ENCODE data around the gene GALNT2. TPM values are rescaled to one million over a fixed set of nuclear protein-coding genes. Genes with fewer than 3 reads are reported as not detected.

GALNT2 gene
- polyA plus RNA-seq, 1 of the 3 experiments (the other 2 are of a cell fraction) = 118 TPM

DNA sequence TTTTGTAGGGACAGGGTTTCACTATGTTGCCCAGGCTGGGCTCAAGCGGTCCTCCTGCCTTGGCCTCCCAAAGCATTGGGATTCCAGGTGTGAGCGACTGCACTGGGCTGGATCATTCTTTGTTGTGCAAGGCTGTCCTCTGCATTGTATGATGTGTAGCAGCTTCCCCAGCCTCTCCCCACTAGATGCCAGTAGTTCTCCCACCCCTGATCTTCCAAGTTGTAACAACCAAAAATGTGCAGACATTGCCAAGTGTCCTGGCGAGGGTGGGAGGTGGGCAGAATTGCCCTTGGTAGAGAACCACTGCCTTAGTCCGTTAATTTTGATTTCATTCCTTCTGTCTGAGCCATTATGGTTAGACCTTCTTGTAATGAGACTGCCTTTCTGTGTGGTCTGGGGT lies 7.2 kb downstream of the GALNT2 start:
- H3F3A ChIP-seq (replicated peaks; ENCODE audit: insufficient read depth) = peaks cover 24% of the 10 kb centered on the region
- ChIA-PET CTCF (interaction anchor here (1.0 to 1.3 kb wide), 3 partner anchors 30 to 236 kb away, joined by 3 read pairs; no protein-coding TSS in a partner anchor), POLR2A (no interaction called here)
- peak overlapping the region in 1 of 2 experiments; percentile 78; a peak in 2 of 4 replicates for H3K27ac ChIP-seq (ENCODE audit: low read depth in 2 of 2, low read length in 1 of 2)
- no peaks in the 10 kb centered on the region for H3K27me3 ChIP-seq (ENCODE audit: insufficient read depth)
- peaks cover 0 to 3% of the 10 kb centered on the region in 2 experiments for H3K36me3 ChIP-seq (replicated peaks in 1 of 2; ENCODE audit: control insufficient read depth in 1 of 2, insufficient read depth in 2 of 2, low read length in 1 of 2)
- peaks cover 99% of the 10 kb centered on the region for H3K79me2 ChIP-seq (ENCODE audit: insufficient read depth)
- no peak overlapping the region for H2AFZ ChIP-seq (ENCODE audit: low read depth)
- no peak overlapping the region; the same call in 1 of the 2 replicates for H3K9ac ChIP-seq
- H3K9me3 ChIP-seq = no peaks in the 10 kb centered on the region
- WGBS (ENCODE audit: low lambda C conversion rate) = 100% methylated on average over 2 of the region's 4 CpGs
- H3K9me2 ChIP-seq = no peaks in the 10 kb centered on the region
- no peak for DNase-seq
- H4K20me1 ChIP-seq (ENCODE audit: insufficient read depth) = peaks cover 64% of the 10 kb centered on the region
- TF ChIP-seq, protein P1, sequence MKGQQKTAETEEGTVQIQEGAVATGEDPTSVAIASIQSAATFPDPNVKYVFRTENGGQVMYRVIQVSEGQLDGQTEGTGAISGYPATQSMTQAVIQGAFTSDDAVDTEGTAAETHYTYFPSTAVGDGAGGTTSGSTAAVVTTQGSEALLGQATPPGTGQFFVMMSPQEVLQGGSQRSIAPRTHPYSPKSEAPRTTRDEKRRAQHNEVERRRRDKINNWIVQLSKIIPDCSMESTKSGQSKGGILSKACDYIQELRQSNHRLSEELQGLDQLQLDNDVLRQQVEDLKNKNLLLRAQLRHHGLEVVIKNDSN (IDR thresholded peaks at IDR 0.05; ENCODE audit: borderline replicate concordance, low read depth) = no peak
- peak; percentile 22 for TF ChIP-seq SMC3 (IDR thresholded peaks at IDR 0.05; ENCODE audit: low read depth, low read length)
- H3K4me1 ChIP-seq (ENCODE audit: control insufficient read depth in 1 of 2, insufficient read depth in 2 of 2, low read depth in 1 of 2, low read length in 1 of 2) = peaks cover 41 to 60% of the 10 kb centered on the region in 2 experiments
- peak overlapping the region; percentile 39; the same call in 1 of the 2 replicates for H3K4me2 ChIP-seq
- H3K4me3 ChIP-seq (ENCODE audit: low read depth in 2 of 2, low read length in 1 of 2) = no peak overlapping the region

DNA sequence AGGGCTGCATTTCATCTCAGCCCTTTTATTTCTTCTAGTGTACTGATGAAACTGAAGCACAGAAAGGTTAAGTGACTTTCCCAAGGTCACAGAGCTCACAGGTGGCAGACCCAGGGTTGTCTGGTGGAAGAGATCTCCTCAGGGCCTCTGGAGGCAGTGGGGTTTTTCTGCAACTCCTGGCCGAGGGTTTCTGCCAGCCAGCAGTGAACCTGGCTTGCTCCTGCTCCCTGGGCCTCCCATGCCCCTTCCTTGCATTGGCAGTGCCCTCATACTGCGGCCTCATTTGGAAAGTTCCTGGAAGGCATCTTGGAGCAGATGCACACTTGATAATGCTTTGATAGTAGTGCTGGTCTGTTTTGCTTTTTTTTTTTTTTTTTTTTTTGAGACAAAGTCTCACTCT lies 7.7 kb downstream of the GALNT2 start:
- no peak for TF ChIP-seq RXRA (IDR thresholded peaks at IDR 0.05; ENCODE audit: borderline replicate concordance, low read depth)
- TF ChIP-seq FOXM1 (IDR thresholded peaks at IDR 0.05; ENCODE audit: low read depth) = no peak
- no peak for TF ChIP-seq NRF1 (IDR thresholded peaks at IDR 0.05; ENCODE audit: low read depth, low read length)
- TF ChIP-seq, protein P2, sequence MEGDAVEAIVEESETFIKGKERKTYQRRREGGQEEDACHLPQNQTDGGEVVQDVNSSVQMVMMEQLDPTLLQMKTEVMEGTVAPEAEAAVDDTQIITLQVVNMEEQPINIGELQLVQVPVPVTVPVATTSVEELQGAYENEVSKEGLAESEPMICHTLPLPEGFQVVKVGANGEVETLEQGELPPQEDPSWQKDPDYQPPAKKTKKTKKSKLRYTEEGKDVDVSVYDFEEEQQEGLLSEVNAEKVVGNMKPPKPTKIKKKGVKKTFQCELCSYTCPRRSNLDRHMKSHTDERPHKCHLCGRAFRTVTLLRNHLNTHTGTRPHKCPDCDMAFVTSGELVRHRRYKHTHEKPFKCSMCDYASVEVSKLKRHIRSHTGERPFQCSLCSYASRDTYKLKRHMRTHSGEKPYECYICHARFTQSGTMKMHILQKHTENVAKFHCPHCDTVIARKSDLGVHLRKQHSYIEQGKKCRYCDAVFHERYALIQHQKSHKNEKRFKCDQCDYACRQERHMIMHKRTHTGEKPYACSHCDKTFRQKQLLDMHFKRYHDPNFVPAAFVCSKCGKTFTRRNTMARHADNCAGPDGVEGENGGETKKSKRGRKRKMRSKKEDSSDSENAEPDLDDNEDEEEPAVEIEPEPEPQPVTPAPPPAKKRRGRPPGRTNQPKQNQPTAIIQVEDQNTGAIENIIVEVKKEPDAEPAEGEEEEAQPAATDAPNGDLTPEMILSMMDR (IDR thresholded peaks at IDR 0.05) = no peak
- TF ChIP-seq TCF12 (IDR thresholded peaks at IDR 0.05) = no peak
- TF ChIP-seq, protein P3, sequence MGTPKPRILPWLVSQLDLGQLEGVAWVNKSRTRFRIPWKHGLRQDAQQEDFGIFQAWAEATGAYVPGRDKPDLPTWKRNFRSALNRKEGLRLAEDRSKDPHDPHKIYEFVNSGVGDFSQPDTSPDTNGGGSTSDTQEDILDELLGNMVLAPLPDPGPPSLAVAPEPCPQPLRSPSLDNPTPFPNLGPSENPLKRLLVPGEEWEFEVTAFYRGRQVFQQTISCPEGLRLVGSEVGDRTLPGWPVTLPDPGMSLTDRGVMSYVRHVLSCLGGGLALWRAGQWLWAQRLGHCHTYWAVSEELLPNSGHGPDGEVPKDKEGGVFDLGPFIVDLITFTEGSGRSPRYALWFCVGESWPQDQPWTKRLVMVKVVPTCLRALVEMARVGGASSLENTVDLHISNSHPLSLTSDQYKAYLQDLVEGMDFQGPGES (IDR thresholded peaks at IDR 0.05; ENCODE audit: low read depth, low read length) = no peak
- TF ChIP-seq CHD2 (IDR thresholded peaks at IDR 0.05; ENCODE audit: low read length, partially characterized antibody) = no peak
- no peak for TF ChIP-seq RFX5 (IDR thresholded peaks at IDR 0.05; ENCODE audit: low read length)
- no peak for TF ChIP-seq SIN3A (IDR thresholded peaks at IDR 0.05; ENCODE audit: borderline replicate concordance, low read depth, low read length)
- Histone ChIP-seq H3F3A (replicated peaks; ENCODE audit: insufficient read depth) (peaks cover 24% of the 10 kb centered on the region), H3K9me2 (no peaks in the 10 kb centered on the region), H4K20me1 (ENCODE audit: insufficient read depth) (peaks cover 59% of the 10 kb centered on the region), H2AFZ (ENCODE audit: low read depth) (no peak overlapping the region), H3K36me3 (replicated peaks in 1 of 2; ENCODE audit: control insufficient read depth in 1 of 2, insufficient read depth in 2 of 2, low read length in 1 of 2) (peaks cover 0 to 3% of the 10 kb centered on the region in 2 experiments), H3K9me3 (no peaks in the 10 kb centered on the region), H3K9ac (no peak overlapping the region), H3K4me3 (ENCODE audit: low read depth in 2 of 2, low read length in 1 of 2) (no peak overlapping the region), H3K4me1 (ENCODE audit: control insufficient read depth in 1 of 2, insufficient read depth in 2 of 2, low read depth in 1 of 2, low read length in 1 of 2) (peaks cover 38 to 56% of the 10 kb centered on the region in 2 experiments), H3K27me3 (ENCODE audit: insufficient read depth) (no peaks in the 10 kb centered on the region), H3K27ac (ENCODE audit: low read depth in 2 of 2, low read length in 1 of 2) (no peak overlapping the region), H3K4me2 (no peak overlapping the region), H3K79me2 (ENCODE audit: insufficient read depth) (peaks cover 99% of the 10 kb centered on the region)
- DNase-seq = no peak
- ChIA-PET CTCF (interaction anchor here (1.0 to 1.3 kb wide), 3 partner anchors 29 to 235 kb away, joined by 3 read pairs; no protein-coding TSS in a partner anchor), POLR2A (no interaction called here)
- 75% methylated on average over 2 of the region's 2 CpGs for WGBS (ENCODE audit: low lambda C conversion rate)
